Amygdala (tissue), 56 donors: ENCODE measurements around the gene CCL27.
A peak's percentile ranks its signal among the peaks of the same experiment; 100 is the strongest.

Experiments used
- DNase-seq, 56 donors: peaks; one replicate each; lab custom pipeline; 2025; lab: John Stamatoyannopoulos, UW

CCL27 gene, protein sequence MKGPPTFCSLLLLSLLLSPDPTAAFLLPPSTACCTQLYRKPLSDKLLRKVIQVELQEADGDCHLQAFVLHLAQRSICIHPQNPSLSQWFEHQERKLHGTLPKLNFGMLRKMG

GRCh38 chr9:34662526-34663302, at the start of gene CCL27:
Gene CCL27 (minus strand): TSS chr9:34662657. CDS start chr9:34662633, 24 bp downstream.
- DNase-seq = no peak

- no peak for DNase-seq
These were observed 49.7 kb upstream of the CCL27 start for GRCh38 chr9:34712140-34712539.

GRCh38 chr9:34710023-34710422, 47.6 kb upstream of the CCL27 start, which contains the start of gene CCL21:
Gene CCL21 (minus strand): TSS chr9:34710136. CDS start chr9:34710066, 70 bp downstream.
- peak in 1 of 56 donors; percentile 2 for DNase-seq

- DNase-seq = no peak
These were observed 46.9 kb upstream of the CCL27 start for GRCh38 chr9:34709196-34709978.

- DNase-seq = no peak
These were observed 44.7 kb upstream of the CCL27 start for GRCh38 chr9:34707130-34707529.

DNA sequence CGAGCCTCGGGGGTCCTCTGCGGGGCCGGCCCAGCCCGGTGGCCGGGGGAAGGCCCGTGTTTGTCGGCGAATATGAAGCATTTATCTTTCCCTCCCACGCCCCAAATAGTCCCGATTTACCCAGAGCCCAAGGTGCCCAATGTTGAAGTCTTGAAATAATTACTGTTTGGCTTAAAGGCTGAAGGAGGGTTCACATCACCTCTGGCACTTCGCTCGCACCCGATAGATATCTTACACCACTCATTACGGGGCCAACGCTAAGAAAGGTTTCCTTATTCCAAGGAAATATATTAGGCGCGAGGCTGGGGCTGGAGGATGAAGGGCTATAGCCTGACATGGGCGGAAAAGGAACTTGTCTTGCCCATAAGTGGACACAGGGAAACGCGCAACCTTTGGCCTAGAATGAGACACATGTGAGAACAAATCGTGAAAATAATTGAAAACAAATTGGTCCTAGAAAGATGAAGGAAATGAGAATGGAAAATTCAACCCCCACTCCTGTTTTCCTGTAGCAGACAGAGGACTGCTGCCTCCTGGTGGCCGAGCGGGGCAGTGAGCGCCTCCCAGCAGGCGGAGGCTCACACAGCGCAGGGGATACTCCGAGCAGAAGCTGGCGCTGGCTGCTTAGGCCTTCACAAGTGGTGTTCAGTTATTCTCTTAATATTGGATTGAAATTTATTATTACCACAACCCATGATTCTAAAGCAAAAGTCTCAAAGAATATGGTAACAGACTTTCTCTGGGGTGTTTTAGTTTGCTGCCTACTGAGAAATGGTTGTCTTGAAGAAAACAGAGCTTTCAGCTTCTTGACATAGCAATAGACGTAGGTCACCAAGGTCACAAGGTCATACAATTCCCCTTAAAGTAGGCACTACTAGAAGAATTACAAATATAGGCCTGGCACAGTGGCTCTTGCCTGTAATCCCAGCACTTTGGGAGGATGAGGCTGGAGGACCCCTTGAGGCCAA, 39.6 kb upstream of the CCL27 start:
- peak in 55 of 56 donors; percentile 6 to 90 (median 62) for DNase-seq

GRCh38 chr9:34701023-34701768, 38.7 kb upstream of the CCL27 start:
- DNase-seq = peak in 47 of 56 donors; percentile 15 to 75 (median 45)

DNA sequence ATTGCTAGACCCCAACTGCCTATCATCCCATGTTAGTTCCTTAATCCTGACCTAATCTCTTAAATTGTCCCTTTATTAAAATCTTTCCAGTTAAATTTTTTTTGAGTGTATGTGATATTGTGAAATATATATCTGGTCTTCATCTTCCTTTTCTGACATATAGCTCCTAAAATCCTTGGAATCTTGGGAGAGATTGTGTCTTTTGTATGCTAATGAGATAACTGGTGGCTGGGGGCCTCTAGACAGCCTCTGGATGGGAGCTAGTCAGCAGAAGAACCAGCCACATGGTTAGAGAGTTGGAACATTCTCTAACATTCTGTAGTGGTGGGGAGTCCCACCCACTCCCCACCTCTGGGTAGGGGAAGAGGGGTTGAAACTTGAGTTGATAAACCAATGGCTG, 32.4 kb upstream of the CCL27 start:
- no peak for DNase-seq

GRCh38 chr9:34693560-34693959, 31.1 kb upstream of the CCL27 start:
- DNase-seq = no peak

DNA sequence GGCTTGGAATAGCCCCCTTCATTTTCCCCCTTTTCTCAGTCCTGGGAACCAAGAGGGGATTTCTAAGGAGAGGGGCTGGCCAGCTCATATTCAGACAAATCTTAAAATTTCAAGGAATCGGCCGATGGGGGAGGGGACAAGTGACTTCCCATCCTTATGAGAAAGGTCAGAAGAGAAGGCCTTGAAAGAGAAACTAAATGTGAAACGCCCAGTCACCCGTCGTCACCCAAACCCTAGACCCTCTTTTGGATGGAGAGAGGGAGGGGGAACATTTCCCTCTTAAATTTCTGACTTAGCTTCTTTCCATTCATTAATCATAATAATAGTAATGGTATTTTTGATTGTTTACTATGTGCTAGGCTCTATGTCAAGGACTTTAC, 29.5 kb upstream of the CCL27 start:
- DNase-seq = no peak

DNA sequence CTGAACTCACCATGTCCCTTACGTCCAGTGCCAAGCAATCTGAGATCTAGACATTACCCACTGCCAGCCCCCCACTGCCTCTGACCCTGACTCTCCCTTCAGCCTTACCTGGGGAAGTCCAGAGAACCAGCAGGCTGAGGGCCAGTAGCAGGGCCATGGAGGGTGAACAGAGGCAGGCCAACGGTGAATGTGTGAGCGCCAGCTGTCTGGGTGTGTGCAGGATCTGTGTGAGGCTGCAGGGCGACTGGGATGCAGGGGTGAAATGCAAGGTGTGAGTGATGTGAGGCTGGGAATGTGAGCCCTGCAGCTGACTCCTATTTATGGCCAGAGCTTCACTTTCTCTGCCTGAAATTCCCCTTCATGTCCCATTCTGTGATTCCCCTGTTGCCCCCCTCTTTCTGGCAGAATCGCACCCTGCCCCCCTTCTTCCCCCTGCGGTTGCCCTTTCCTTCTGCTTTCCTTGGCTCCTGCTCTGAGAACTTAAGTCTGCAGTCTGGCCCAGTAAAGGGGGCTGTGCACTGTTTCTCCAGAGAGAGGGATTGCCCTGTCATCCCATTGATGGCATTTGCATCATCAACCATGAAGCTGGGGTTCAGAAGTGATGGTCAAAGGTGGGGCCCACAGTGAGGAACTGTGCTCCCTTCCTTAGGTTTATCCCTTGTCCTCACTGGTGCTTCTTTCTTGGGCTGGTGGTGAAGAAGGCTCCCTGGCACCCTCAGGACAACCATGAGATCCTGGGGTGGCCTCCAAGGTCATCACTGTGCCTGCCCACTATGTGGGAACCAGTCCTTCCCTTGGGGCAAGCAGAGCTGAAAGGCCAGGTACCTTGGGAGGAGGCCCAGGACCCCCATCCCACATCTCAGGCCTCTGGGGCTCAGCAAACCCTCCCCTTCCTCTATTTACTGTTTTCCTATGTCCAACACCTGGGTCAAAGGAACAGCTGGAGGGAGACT, 28.8 kb upstream of the CCL27 start, which contains the start of gene CCL19:
Gene CCL19 (minus strand): TSS at position 294 of the 953 bp plus-strand sequence. CDS start 137 bp downstream, at position 157.
- no peak for DNase-seq

GRCh38 chr9:34689512-34689911, 27.1 kb upstream of the CCL27 start:
- no peak for DNase-seq

DNA sequence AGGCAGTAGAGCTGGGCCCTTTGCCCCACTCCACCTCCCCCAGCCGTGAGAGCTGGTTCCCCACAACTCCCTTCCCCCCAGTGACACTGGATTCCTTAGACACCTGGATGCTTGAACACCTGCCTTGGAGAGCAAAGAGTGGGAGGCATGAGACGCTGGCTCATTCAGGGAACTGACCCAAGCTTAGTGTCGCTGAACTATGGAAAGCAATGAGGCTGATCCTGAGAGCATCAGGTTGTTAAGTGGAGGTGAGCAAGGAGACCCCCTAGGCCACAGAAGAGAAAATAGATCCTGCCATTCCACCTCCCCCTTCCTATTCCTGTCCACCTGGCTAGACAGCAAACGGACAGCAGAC, 26.6 kb upstream of the CCL27 start:
- no peak for DNase-seq

GRCh38 chr9:34688329-34689115, 26.1 kb upstream of the CCL27 start:
- no peak for DNase-seq

GRCh38 chr9:34687276-34688030, 25.0 kb upstream of the CCL27 start:
- DNase-seq = no peak

DNA sequence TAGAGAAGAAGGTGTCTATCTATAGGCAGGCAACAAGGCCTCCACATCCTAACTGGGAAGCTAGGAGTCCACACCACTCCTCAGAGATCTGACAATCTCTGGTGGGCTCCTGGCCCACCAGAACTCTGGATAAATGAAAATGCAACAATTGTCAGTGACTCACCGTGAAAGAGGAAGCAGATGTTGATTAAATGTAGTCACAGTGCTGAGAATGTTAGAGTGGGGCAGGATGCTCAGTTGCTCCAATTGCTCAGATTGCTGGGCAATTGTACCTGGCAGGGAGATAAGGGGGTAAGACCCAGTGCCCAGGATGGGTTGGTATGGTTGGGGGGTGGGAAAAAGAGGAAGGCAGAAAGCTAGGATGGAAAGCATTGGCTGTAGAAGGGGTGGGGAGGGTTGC, 24.3 kb upstream of the CCL27 start:
- DNase-seq = no peak

GRCh38 chr9:34686231-34686630, 23.8 kb upstream of the CCL27 start:
- no peak for DNase-seq
